ENCODE measurements around the gene MTTP.

GRCh38 chr4:99630857-99631360, 56.3 kb downstream of the MTTP start:
- TF ChIP-seq CTCF (conservative IDR thresholded peaks at IDR 0.05; ENCODE audit: low read length) (no peak), EZH2phosphoT487 (IDR thresholded peaks at IDR 0.05; ENCODE audit: borderline replicate concordance, low read depth, low read length) (no peak)

Data from OCI-LY7 (cell line).